HPDE6-E6E7 (cell line): Measurements from ENCODE around the gene TNFSF18.
"Not testable (repeated sequence)": the region's sequence is repeated elsewhere in the genome, so short reads cannot be mapped to it uniquely, and the experiment has no call there.

ENCODE experiments used
- DNase-seq: peaks from one replicate; pipeline ENCODE4 v3.0.0; 2011; ENCODE audit warnings: missing footprints; ENCODE audit errors: extremely low spot score

Gene TNFSF18, protein sequence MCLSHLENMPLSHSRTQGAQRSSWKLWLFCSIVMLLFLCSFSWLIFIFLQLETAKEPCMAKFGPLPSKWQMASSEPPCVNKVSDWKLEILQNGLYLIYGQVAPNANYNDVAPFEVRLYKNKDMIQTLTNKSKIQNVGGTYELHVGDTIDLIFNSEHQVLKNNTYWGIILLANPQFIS

DNA sequence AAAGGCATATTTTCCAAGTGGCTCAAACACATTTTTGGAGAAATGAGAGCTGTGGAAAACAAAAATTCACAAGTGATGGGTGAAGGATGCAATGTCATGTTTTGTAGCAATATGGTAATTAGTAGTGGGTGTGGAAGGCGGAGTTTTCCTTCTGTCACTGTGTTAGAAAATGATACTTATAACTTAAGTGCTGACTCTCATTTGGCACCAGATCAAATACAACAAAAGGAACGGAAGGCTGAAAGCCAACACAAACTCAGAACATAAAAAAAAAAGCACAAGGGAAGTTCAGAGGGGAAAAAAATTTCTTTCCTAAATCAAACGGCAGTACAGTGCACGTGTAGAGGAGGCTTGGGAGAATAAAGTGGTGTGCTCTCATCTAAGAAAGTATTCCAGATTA lies at the start of gene TNFSF18:
Gene TNFSF18 (minus strand): TSS at position 77 of the 400 bp plus-strand sequence. CDS start 45 bp downstream, at position 32.
- DNase-seq, result no peak

DNA sequence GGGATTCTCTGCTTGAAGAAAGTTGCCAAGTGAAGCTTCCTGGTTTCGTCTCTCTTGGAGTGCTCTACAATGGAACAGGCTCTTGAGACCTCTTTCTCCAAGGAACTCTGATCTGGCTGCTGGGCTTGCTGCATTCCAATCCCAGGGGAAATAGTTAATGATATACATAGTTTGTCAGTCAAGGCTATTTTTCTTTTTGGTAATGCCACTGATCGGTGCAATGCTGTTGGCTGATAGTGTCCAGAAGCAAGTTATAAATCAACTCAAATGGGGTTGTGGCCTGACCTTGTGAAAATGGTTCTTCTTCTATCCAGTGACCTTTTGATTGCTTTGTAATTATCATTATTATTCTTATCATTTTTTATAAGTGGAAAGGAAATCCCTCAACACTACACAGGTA lies 48.4 kb upstream of the TNFSF18 start:
- DNase-seq, result no peak

DNA sequence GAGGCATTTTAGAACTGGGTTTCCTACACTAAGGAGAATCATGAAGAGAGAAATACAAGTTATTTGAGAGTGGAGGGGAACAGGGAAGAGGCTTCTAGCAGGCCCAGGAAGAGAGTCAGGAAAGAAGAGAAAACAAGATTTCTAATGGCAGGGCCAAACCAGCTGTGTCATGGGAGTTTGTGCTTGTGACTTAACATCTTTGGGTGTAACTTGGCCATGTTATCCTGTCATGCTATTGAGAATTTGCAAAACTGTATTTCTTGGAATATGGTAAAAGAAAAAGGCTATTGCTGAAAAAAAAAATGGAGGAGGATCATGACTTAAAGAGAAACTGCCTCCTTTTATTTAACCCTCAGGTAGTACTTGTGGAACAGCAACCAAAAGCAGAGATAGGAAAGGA lies 47.4 kb upstream of the TNFSF18 start:
- no peak for DNase-seq

DNA sequence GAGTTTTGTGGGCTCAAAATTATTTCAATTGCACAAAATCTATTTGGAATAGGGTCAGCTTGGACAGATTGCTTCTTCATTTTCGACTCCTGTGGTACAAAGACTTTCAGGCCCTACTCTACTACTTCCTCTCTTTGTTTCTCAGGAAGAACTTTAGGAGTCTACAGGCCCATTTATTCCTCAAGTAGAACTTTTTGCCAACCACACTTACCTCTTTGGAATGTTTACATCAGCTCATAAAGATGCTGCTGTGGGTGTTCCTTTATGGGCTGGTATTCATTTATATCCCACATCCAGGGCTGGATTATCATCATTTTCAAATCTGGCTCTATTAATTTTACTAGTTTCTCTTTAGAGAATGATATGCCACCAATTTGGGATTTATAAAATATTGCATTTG lies 46.3 kb upstream of the TNFSF18 start:
- DNase-seq, result no peak

DNA sequence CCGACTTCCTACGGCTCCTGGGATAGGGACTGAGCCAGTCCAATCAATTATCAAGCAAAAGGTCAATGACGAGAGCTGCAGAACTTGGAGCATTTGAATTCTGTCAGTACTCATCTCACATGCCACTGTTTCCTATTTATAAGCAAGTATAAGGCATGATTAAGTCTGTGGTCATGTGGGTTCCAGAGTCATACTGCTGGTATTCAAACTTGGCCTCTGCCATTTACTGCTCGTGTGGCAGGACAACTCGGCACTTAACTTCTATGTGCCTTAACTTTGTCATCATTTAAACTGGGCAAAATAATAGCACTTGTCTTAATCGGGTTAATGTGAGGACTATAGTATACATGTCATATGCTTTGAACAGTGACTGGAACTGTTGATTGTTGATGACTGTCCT lies 44.9 kb upstream of the TNFSF18 start:
- DNase-seq, result peak; percentile 21

DNA sequence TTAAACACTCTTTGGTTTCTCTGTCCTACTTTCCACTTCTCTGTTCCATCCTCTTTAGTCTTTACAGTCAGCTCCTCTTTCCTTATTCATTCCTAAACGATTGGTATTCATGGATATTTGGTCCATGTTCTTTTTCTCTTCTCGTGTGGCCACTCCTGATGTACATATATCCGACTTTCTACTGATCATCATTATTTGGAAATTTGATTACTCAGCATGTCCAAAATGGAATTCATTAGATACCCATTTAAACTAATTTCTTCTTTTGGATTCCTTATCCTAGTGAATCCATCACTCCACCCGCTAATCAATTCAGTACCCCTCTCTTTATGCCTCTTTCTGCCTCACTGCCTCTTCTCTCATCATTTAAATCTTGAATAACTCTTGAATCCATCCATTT lies 43.8 kb upstream of the TNFSF18 start:
- no peak for DNase-seq

DNA sequence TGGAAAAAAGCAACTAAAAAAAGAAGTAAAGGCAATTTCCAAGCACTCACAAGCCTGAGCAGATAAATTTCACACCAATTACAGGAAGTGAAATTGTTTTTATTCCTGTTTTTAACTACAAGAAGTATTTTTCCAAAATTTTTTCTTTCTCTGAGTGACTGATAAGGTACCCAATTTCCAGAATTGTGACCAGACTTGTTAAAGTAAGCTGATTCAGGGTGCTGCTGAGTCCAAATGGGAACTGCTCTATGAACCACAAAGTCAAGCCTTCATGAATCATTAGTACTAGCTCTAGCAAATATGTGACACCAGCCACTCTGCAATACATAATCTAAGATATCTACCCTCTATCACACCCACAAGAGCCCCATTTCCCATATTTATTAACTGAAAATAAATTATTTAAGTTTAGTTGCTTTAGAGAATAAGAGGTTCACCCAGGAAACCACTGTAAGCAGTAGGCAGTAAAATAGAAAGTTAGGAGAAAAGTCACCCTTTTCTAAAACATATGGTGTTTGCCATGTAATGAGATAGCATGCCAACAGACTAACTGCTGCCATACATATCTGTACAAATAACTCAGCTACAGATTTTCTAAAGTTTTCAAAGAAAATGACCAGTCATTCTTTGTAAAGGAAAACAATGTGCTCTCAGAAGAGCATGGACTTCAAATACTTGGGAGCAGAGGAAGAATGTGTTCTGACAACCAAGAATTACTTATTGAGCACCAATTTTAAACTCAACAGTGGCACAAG lies 43.1 kb upstream of the TNFSF18 start:
- DNase-seq, result no peak

DNA sequence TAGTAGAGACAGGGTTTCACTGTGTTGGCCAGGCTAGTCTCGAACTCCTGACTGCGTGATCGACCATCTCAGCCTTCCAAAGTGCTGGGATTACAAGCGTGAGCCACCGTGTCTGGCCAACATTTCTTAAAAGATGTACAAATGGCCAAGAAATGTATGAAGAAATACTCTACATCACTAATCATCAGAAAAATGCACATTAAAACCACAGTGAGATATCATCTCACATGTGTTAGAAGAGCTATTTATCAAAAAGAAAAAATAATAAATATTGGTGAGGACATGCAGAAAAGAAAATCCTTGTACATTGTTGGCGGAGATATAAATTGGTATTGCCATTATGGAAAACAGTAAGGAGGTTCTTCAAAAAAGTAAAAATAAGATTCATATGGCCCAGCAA lies 33.6 kb upstream of the TNFSF18 start:
- DNase-seq, result no peak

DNA sequence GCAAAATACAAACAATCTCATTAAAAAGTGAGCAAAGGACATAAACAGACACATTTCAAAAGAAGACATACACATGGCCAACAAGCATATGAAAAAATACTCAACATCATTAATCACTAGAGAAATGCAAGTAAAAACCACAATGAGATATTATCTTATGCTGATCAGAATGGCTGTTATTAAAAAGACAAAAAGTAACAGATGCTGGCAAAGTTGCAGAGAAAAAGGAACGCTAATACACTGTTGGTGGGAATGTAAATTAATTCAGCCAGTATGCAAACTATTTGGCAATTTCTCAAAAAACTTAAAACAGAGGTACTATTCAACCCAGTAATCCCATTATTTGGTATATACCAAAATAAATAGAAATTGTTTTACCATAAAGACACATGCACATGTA lies 32.2 kb upstream of the TNFSF18 start:
- DNase-seq, result no peak

DNA sequence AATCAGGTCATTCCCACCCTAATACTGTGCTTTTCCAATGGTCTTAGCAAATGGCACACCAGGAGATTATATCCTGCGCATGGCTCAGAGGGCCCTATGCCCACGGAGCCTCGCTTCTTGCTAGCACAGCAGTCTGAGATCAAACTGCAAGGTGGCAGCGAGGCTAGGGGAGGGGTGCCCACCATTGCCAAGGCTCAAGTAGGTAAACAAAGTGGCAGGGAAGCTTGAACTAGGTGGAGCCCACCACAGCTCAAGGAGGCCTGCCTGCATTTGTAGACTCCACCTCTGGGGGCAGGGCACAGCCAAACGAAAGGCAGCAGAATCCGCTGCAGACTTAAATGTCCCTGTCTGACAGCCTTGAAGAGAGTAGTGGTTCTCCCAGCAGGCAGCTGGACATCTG lies 23.5 kb upstream of the TNFSF18 start:
- not testable (repeated sequence) for DNase-seq

DNA sequence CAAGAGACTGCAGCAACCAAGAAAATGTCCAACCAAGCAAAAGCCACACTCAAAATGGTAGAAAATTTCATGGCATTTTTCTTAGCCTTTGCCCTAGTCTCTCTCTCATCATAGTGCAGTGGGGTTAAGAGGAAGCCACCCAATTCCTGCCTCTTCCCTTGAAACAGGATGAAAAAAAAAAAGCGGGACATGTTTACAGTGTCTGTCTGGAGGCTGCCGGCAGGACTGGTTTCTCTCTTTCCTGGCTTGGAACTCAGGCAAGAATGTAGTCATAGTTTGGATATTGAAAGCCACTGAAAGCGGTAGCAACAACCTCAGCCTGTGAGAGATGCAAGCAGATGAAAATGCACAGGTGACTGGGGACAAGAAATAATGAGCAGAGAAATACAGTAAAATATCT lies 13.3 kb upstream of the TNFSF18 start:
- no peak for DNase-seq

DNA sequence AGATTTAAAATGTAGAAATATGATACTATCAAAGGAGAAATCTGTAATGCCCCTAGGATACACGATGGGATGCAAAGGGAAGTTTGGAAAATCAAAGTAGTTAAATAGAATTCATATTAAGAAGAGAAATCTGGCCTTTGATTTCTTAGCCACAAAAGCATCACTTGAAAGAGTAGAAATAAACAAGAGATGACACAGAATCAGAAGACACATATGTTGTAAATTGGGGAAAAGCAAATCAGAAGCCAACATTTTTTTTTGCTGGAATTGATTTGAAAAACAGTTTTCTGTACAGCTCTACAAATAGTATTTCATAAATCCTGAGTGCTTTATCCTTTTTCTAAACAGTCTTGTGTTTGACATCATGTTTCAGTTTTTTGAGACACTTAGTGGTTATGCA lies 12.4 kb upstream of the TNFSF18 start:
- no peak for DNase-seq

DNA sequence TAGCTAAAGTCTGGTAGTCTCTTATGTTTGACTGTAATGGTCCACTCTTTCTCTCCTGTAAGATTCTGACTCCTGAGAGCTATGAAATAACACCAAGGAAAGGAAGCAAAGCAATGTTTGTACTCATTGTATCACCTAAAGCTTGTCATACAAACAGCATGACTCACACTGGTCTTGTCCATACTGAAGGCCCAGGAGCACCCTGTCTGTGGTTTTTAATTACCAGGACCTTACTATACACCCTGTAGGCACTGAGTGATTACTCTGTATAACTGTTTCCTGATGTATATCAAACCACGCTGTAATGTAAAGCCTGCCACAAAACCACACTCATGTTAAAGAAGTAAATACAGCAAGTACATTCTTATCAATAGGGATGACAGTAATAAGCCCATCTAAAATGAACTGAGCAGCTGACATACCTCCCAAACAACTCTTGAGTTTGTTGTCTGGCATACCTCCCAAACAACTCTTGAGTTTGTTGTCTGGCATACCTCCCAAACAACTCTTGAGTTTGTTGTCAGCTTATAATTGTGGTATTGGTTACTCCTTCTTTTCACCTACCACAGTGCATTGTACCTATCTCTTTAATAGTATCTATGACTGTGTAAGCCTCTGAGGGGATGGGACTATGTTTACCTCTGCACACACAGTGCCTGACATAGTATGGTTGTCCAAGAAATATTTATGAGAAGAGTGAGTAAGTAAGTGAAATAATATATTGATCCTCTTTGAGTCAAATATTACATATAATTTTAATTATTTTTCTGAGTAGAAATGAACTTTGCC lies 11.6 kb upstream of the TNFSF18 start:
- peak; percentile 85 for DNase-seq

DNA sequence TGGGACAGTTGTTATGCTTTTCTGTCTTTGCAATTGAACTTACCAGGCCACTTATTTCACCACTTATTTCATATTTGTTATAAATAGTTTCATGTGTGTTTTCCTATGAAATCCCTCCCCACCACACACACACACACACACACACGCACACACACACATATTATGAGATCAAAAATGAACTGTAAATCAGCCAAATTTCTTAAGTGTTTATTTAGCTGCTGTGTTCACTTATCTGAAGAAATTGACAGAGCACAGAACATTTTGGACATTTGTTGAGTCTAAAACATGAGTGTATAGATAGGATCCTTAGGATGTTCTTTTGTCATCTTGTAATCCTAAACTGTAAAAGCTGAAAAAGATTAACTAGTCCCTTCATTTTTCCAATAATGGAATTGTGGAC lies 7.8 kb upstream of the TNFSF18 start:
- DNase-seq, result no peak

DNA sequence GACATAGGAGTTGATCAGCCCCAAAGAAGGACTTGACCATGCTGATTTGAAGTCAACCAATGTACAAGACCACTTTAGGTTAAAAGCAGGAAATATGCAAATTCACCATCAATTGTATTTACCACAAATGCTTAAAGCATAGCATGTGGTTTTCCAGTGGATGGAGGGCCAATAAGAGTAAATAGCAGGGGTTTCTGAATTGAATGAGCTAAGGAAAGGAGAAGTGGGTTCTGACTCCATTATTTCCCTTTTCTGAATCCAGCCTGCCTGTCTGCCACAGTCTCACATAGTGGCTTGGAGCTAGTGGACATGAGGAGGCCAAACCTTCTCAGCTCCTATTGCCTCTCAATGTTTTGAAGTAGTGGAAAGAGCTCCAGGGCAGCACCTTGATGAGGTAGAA lies 7.2 kb upstream of the TNFSF18 start:
- DNase-seq, result no peak

DNA sequence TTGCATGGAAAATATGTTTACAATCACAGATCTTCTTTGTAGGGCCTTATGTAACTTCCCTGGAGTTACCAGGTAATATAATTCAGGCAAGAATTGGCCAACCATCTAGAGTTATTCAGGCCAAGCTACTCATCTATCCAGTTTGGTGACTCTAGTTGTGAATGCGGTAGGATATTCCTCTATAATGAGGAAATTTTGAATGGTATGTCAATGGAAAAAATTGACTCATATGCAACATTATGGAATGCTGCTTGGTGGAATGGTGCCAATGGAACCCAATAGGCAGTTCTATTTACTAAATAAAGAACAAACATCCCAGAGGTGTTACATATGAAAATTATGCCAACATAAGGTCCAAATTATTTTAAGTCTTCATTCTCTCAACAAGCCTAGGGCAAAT lies 5.6 kb upstream of the TNFSF18 start:
- peak; percentile 11 for DNase-seq

DNA sequence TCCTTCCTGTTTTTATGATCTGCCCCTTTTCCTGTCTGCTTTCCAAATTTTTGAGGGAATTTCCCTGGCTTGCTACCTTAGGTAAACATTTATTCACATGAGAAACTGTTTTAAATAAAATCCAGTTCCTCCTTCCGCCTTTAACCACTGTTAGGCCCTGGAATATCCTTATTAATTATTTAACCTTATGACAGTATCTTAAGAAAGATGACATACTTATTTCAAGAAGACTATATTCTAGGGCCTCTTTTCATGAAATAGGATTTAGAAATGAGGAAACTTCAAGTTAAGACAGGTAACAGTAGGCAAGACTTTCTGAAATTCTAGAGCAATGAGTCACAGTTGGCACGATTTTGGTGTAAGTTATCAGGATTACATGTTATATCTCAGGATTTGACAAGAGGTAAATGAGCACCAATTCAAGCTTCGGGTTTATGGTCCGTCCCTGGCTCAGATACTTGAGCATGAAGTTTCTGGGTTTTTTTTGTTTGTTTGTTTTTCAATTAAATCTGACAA lies 2.0 kb upstream of the TNFSF18 start:
- peak; percentile 23 for DNase-seq

DNA sequence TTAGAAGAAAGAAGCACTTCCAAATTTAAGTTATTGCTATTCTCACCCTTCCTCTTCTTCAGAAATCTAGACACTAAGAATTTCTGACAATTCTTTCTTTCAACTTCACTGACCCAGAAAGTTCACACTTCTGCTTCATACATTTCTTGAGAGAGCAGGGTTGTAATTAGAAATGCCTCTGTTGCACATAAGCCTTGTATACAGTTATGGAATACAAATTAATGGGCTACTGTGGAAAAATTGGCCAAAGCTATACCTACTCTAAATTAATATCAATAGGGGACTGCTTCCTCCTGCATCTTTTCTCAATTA lies 1.5 kb downstream of the TNFSF18 start:
- DNase-seq, result no peak

DNA sequence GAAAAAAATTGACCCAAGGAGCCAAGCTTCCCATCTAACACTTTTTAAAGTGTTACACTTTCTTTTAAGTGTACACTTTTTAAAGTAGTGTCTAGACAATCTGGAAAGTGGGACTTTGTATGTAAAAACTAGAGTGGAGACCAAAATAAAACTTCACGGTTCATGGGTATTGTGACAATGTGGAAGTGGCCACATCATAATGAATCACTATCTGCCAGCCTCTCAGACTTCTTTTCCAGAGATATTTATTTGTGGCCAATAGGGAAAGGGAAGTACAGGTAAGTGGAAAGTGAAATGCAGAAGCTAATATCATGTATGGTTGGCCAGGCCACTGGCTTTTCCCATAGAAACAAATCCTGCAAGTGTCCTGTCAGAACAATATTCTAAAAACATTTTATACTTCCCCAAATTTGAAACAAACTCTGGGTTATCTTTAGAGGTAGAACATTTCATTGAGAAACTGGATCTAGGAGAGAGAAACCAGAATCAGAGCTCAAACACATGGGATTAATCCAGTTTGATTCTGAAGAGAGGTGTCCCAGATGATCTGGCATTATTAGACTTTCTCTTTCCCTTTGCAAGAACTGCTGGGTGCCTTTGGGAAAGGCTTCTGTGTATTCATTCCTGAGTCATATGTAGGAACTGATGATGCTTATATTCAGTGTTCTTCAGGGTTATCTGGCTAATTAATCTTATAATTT lies 2.0 kb downstream of the TNFSF18 start:
- peak; percentile 16 for DNase-seq

DNA sequence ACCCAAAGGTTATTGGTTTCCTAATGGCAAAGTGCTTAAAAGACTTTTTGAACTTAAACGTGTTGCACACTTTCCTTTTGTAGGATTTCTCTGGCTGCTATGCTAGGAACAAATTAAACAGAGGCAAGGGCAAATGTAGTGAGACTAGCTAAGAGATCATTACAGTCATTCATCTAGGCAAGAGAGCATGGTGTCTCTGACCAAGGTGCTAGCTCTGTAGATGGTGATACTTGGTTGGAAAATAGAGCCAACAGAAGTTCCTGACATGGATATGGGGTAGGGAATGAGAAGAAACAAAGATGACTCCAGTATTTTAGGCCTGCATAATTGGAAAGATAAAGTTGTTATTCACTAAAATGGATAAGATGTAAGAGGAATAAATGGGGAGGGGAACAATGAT lies 6.1 kb downstream of the TNFSF18 start:
- no peak for DNase-seq

DNA sequence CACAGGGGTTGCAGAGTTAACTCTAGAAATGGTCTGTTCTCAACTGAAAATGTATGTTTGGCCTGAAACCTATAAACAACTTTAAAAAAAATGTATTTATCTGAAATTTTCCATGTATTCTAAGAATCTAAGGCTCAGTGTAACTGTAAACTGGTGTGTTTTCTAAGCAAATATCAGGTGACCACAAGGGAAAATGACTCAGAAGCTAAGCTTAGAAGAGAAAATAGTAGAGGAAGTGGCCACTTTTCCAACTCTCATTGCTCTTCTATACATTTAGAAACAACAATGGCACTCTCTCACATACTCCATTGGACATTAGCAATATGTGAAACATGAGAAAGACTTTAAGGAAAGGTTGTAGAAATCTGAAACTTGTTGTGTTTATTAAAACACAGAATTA lies 7.5 kb downstream of the TNFSF18 start:
- DNase-seq, result peak; percentile 9

DNA sequence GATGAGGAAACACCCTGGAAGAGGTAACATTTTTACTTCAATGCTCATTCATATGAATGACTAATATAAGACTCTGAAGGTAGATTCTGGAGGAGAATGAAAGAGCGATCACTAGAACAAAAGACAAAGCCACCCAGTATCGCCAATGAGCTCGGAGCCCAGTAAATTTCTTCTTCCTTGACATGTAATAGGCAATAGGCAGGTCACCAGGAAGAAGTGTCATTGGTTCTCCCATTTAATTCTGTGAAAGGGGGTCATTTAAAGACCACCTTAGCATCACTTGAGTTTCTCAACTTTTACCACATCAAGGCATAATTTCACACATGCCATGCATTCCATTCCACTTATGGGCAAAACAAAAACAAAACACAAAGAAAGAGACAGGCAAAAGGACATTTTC lies 7.9 kb downstream of the TNFSF18 start:
- DNase-seq, result no peak
